ENCODE data around the gene NCR2.

DNA sequence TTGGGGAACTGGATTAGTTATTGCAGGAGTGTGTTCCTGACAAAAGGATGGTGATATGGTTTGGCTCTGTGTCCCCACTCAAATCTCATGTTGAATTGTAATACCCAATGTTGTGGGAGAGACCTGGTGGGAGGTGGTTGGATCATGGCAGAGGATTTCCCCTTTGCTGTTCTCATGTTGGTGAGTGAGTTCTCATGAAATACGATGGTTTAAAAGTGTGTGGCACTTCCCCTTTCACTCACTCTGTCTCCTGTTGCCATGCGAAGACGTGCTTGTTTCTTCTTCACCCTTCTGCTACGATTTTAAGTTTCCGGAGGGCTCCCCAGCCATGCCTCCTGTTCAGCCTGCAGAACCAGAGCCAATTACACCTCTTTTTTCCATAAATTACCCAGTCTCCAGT is 32.8 kb upstream of the NCR2 start:
- TF ChIP-seq ZFX (IDR thresholded peaks at IDR 0.05): no peak
- TF ChIP-seq, protein P1, sequence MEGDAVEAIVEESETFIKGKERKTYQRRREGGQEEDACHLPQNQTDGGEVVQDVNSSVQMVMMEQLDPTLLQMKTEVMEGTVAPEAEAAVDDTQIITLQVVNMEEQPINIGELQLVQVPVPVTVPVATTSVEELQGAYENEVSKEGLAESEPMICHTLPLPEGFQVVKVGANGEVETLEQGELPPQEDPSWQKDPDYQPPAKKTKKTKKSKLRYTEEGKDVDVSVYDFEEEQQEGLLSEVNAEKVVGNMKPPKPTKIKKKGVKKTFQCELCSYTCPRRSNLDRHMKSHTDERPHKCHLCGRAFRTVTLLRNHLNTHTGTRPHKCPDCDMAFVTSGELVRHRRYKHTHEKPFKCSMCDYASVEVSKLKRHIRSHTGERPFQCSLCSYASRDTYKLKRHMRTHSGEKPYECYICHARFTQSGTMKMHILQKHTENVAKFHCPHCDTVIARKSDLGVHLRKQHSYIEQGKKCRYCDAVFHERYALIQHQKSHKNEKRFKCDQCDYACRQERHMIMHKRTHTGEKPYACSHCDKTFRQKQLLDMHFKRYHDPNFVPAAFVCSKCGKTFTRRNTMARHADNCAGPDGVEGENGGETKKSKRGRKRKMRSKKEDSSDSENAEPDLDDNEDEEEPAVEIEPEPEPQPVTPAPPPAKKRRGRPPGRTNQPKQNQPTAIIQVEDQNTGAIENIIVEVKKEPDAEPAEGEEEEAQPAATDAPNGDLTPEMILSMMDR (conservative IDR thresholded peaks at IDR 0.05): no peak

Measured in C4-2B (cell line).